ENCODE results near the gene SLC45A3.

GRCh38 chr1:205623646-205624045 lies 56.7 kb downstream of the SLC45A3 start:
- TF ChIP-seq CTCF (IDR thresholded peaks at IDR 0.05; ENCODE audit: low read length) (no peak), EZH2 (IDR thresholded peaks at IDR 0.05; ENCODE audit: borderline replicate concordance, low read length) (no peak)

Data from OCI-LY1 (cell line).